ENCODE data around the gene FOXP4.

Gene FOXP4

GRCh38 chr6:41519305-41519744 lies 26.9 kb upstream of the FOXP4 start:
- Histone ChIP-seq H3K27me3 (peaks cover 0 to 6% (median 0%) of the 10 kb centered on the region in 11 experiments; a peak in 1 of 22 replicates), H3K27ac (no peak overlapping the region), H3K4me1 (peaks cover 0 to 9% (median 0%) of the 10 kb centered on the region in 10 experiments; a peak in 4 of 20 replicates), H4K20me1 (no peaks in the 10 kb centered on the region), H3K4me3 (no peak overlapping the region), H3K9ac (no peak overlapping the region), H3K9me3 (replicated peaks in 1 of 11) (no peaks in the 10 kb centered on the region), H3K4me2 (no peak overlapping the region), H3K36me3 (no peaks in the 10 kb centered on the region)
- no peak for TF ChIP-seq Cebpa-rat (IDR thresholded peaks at IDR 0.05)

GRCh38 chr6:41519745-41520699 lies 26.2 kb upstream of the FOXP4 start:
- no peaks in the 10 kb centered on the region for H3K36me3 ChIP-seq
- H3K9ac ChIP-seq = no peak overlapping the region
- H3K4me2 ChIP-seq = no peak overlapping the region
- no peak overlapping the region for H3K4me3 ChIP-seq
- H3K4me1 ChIP-seq = peaks cover 0 to 9% (median 0%) of the 10 kb centered on the region in 10 experiments; a peak in 4 of 20 replicates
- H3K9me3 ChIP-seq (replicated peaks in 1 of 11) = no peaks in the 10 kb centered on the region
- no peak overlapping the region for H3K27ac ChIP-seq
- no peaks in the 10 kb centered on the region for H4K20me1 ChIP-seq
- TF ChIP-seq Cebpa-rat (IDR thresholded peaks at IDR 0.05) = no peak
- H3K27me3 ChIP-seq = peaks cover 0 to 6% (median 0%) of the 10 kb centered on the region in 11 experiments; a peak in 1 of 22 replicates

GRCh38 chr6:41522780-41523548 lies 23.2 kb upstream of the FOXP4 start:
- Histone ChIP-seq H3K27me3 (peaks cover 0 to 9% (median 4%) of the 10 kb centered on the region in 11 experiments; a peak in 8 of 22 replicates), H3K27ac (no peak overlapping the region), H3K9me3 (replicated peaks in 1 of 11) (no peaks in the 10 kb centered on the region), H3K4me3 (no peak overlapping the region), H3K4me1 (peaks cover 6 to 23% (median 14%) of the 10 kb centered on the region in 10 experiments; a peak in 19 of 20 replicates), H3K9ac (no peak overlapping the region), H3K36me3 (no peaks in the 10 kb centered on the region), H4K20me1 (peaks cover 0 to 20% (median 0%) of the 10 kb centered on the region in 11 experiments; a peak in 7 of 22 replicates), H3K4me2 (peak overlapping the region in 1 of 11 experiments; percentile 10; a peak in 1 of 22 replicates)
- TF ChIP-seq Cebpa-rat (IDR thresholded peaks at IDR 0.05) = no peak

GRCh38 chr6:41523915-41524633 lies 22.1 kb upstream of the FOXP4 start:
- peaks cover 14 to 34% (median 25%) of the 10 kb centered on the region in 10 experiments; a peak in 19 of 20 replicates for H3K4me1 ChIP-seq
- H3K36me3 ChIP-seq = no peaks in the 10 kb centered on the region
- H4K20me1 ChIP-seq = peaks cover 0 to 31% (median 7%) of the 10 kb centered on the region in 11 experiments; a peak in 10 of 22 replicates
- TF ChIP-seq Cebpa-rat (IDR thresholded peaks at IDR 0.05) = no peak
- no peak overlapping the region for H3K4me3 ChIP-seq
- no peaks in the 10 kb centered on the region for H3K9me3 ChIP-seq (replicated peaks in 1 of 11)
- H3K4me2 ChIP-seq = no peak overlapping the region
- no peak overlapping the region for H3K27ac ChIP-seq
- H3K9ac ChIP-seq = no peak overlapping the region; a peak in 1 of 22 replicates
- H3K27me3 ChIP-seq = peaks cover 0 to 16% (median 6%) of the 10 kb centered on the region in 11 experiments; a peak in 13 of 22 replicates

GRCh38 chr6:41524634-41525011 lies 21.6 kb upstream of the FOXP4 start:
- Histone ChIP-seq H3K4me3 (no peak overlapping the region), H3K4me1 (peaks cover 14 to 39% (median 30%) of the 10 kb centered on the region in 10 experiments; a peak in 19 of 20 replicates), H3K36me3 (no peaks in the 10 kb centered on the region), H3K9ac (no peak overlapping the region), H3K27ac (no peak overlapping the region), H4K20me1 (peaks cover 0 to 36% (median 7%) of the 10 kb centered on the region in 11 experiments; a peak in 11 of 22 replicates), H3K27me3 (peaks cover 0 to 21% (median 8%) of the 10 kb centered on the region in 11 experiments; a peak in 15 of 22 replicates), H3K4me2 (no peak overlapping the region), H3K9me3 (replicated peaks in 1 of 11) (no peaks in the 10 kb centered on the region)
- no peak for TF ChIP-seq Cebpa-rat (IDR thresholded peaks at IDR 0.05)

- peak overlapping the region in 6 of 11 experiments; percentile 18 to 46 (median 40); a peak in 7 of 22 replicates for H3K9ac ChIP-seq
- no peaks in the 10 kb centered on the region for H3K36me3 ChIP-seq
- 0 out of 22 replicates have a peak overlapping the region, but pooled peaks of 2 of the 11 experiments have one; percentile 4 to 15 for H3K27ac ChIP-seq
- H3K27me3 ChIP-seq = peaks cover 0 to 21% (median 11%) of the 10 kb centered on the region in 11 experiments; a peak in 15 of 22 replicates
- H4K20me1 ChIP-seq = peaks cover 0 to 55% (median 7%) of the 10 kb centered on the region in 11 experiments; a peak in 11 of 22 replicates
- H3K4me2 ChIP-seq = peak overlapping the region; percentile 63 to 97 (median 93)
- no peaks in the 10 kb centered on the region for H3K9me3 ChIP-seq (replicated peaks in 1 of 11)
- peak overlapping the region in 5 of 10 experiments; percentile 0 to 51 (median 28); a peak in 6 of 20 replicates for H3K4me3 ChIP-seq
- peaks cover 41 to 72% (median 62%) of the 10 kb centered on the region in 10 experiments for H3K4me1 ChIP-seq
- TF ChIP-seq Cebpa-rat (IDR thresholded peaks at IDR 0.05) = no peak
Observed at GRCh38 chr6:41527721-41528408, 18.3 kb upstream of the FOXP4 start.

GRCh38 chr6:41528409-41528963 lies 17.7 kb upstream of the FOXP4 start:
- Histone ChIP-seq H3K4me1 (peaks cover 41 to 74% (median 68%) of the 10 kb centered on the region in 10 experiments), H3K9me3 (replicated peaks in 1 of 11) (no peaks in the 10 kb centered on the region)

More at GRCh38 chr6:41528409-41528963, 17.7 kb upstream of the FOXP4 start:
- no peak for TF ChIP-seq Cebpa-rat (IDR thresholded peaks at IDR 0.05)
- Histone ChIP-seq H4K20me1 (peaks cover 0 to 55% (median 7%) of the 10 kb centered on the region in 11 experiments; a peak in 11 of 22 replicates), H3K4me2 (peak overlapping the region; percentile 63 to 97 (median 93)), H3K27me3 (peaks cover 0 to 21% (median 11%) of the 10 kb centered on the region in 11 experiments; a peak in 15 of 22 replicates), H3K9ac (peak overlapping the region in 7 of 11 experiments; percentile 3 to 46 (median 36); a peak in 8 of 22 replicates), H3K27ac (0 out of 22 replicates have a peak overlapping the region, but pooled peaks of 2 of the 11 experiments have one; percentile 4 to 15), H3K36me3 (no peaks in the 10 kb centered on the region), H3K4me3 (peak overlapping the region in 4 of 10 experiments; percentile 0 to 51 (median 28); a peak in 3 of 20 replicates)

All from BLaER1 treated with 17β-estradiol and CSF1 and Interleukin-3, amounts not matched to agents 10 nM and 100 nM (cell line).